GM23338 (cell line): ENCODE data around the gene JKAMP.

ENCODE experiments used
- JUNB ChIP-seq: IDR thresholded peaks from one replicate; pipeline ENCODE4 v1.6.1; 2016; ENCODE audit warnings: antibody characterized with exemption; ENCODE audit not compliant: unreplicated experiment
- POLR2AphosphoS5 ChIP-seq: IDR thresholded peaks from 2 replicates; pipeline ENCODE4 v1.6.1; 2016; ENCODE audit warnings: antibody characterized with exemption, low read depth
- TF ChIP-seq, protein P1 (sequence below), 2 experiments: fragments of 200-600 bp in 1 of 2; sonication (generic) in 1 of 2; conservative IDR thresholded peaks; 2 replicates each; pipeline versions ENCODE4 v1.5.1 to v1.6.1; 2016 to 2017; ENCODE audit warnings: antibody characterized with exemption in 2 of 2, low read depth in 2 of 2, mild to moderate bottlenecking in 2 of 2, moderate library complexity in 1 of 2
- TF ChIP-seq, protein P2 (sequence below): IDR thresholded peaks from one replicate; pipeline ENCODE4 v1.6.1; 2018; ENCODE audit warnings: antibody characterized with exemption; ENCODE audit not compliant: unreplicated experiment

DNA sequence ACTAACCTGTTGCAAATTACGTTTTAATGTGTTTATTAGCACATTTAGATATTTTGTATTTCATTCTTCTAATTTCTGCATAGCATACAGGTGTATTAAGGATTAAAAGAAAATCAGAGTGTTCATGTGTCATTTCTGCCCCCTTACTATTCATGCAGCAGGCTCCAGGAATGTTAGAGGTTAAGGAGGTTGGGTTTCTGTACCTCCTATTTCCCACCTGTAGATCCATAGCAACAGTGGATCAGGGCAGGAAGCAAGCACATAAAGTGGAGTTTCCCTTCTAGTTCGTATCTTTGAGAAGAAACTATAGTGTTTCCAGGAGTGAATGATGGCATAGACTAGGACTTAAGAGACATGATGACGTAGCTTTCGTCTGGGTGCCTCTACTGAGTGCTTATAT, 18.9 kb downstream of the JKAMP start:
- TF ChIP-seq, protein P1, sequence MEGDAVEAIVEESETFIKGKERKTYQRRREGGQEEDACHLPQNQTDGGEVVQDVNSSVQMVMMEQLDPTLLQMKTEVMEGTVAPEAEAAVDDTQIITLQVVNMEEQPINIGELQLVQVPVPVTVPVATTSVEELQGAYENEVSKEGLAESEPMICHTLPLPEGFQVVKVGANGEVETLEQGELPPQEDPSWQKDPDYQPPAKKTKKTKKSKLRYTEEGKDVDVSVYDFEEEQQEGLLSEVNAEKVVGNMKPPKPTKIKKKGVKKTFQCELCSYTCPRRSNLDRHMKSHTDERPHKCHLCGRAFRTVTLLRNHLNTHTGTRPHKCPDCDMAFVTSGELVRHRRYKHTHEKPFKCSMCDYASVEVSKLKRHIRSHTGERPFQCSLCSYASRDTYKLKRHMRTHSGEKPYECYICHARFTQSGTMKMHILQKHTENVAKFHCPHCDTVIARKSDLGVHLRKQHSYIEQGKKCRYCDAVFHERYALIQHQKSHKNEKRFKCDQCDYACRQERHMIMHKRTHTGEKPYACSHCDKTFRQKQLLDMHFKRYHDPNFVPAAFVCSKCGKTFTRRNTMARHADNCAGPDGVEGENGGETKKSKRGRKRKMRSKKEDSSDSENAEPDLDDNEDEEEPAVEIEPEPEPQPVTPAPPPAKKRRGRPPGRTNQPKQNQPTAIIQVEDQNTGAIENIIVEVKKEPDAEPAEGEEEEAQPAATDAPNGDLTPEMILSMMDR (conservative IDR thresholded peaks at IDR 0.05; ENCODE audit: low read depth in 2 of 2): no peak
- TF ChIP-seq POLR2AphosphoS5 (no peak), JUNB (no peak)
- TF ChIP-seq, protein P2, sequence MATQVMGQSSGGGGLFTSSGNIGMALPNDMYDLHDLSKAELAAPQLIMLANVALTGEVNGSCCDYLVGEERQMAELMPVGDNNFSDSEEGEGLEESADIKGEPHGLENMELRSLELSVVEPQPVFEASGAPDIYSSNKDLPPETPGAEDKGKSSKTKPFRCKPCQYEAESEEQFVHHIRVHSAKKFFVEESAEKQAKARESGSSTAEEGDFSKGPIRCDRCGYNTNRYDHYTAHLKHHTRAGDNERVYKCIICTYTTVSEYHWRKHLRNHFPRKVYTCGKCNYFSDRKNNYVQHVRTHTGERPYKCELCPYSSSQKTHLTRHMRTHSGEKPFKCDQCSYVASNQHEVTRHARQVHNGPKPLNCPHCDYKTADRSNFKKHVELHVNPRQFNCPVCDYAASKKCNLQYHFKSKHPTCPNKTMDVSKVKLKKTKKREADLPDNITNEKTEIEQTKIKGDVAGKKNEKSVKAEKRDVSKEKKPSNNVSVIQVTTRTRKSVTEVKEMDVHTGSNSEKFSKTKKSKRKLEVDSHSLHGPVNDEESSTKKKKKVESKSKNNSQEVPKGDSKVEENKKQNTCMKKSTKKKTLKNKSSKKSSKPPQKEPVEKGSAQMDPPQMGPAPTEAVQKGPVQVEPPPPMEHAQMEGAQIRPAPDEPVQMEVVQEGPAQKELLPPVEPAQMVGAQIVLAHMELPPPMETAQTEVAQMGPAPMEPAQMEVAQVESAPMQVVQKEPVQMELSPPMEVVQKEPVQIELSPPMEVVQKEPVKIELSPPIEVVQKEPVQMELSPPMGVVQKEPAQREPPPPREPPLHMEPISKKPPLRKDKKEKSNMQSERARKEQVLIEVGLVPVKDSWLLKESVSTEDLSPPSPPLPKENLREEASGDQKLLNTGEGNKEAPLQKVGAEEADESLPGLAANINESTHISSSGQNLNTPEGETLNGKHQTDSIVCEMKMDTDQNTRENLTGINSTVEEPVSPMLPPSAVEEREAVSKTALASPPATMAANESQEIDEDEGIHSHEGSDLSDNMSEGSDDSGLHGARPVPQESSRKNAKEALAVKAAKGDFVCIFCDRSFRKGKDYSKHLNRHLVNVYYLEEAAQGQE: no peak
